Vagina (tissue), 2 donors: Measurements from ENCODE around the gene CNIH3.

Source experiments
- POLR2A ChIP-seq, 2 donors: fragments of 450-650 bp; IDR thresholded peaks; one replicate each; pipeline ENCODE4 v1.6.1; 2017; ENCODE audit warnings: antibody characterized with exemption in 2 of 2, mild to moderate bottlenecking in 2 of 2, moderate library complexity in 2 of 2
- POLR2AphosphoS5 ChIP-seq, 2 donors: sonication (generic); formaldehyde crosslinking; IDR thresholded peaks; one replicate each; pipeline ENCODE4 v1.9.0; 2017; ENCODE audit warnings: antibody characterized with exemption in 2 of 2, mild to moderate bottlenecking in 2 of 2, low read depth in 1 of 2; ENCODE audit not compliant: insufficient read depth in 1 of 2
- TF ChIP-seq, protein P1 (sequence below), 3 experiments: fragments of 450-650 bp in 2 of 3; fragments of 200-600 bp in 1 of 3; sonication (generic) in 1 of 3; IDR thresholded peaks; one replicate each; pipeline ENCODE4 v1.5.1; 2017 to 2019; ENCODE audit warnings: antibody characterized with exemption in 3 of 3, mild to moderate bottlenecking in 2 of 3, moderate library complexity in 2 of 3

GRCh38 chr1:224698015-224698451 lies 81.9 kb downstream of the CNIH3 start:
- TF ChIP-seq POLR2A (IDR thresholded peaks at IDR 0.05) (no peak), POLR2AphosphoS5 (IDR thresholded peaks at IDR 0.05; ENCODE audit: insufficient read depth in 1 of 2, low read depth in 1 of 2) (no peak)
- TF ChIP-seq, protein P1, sequence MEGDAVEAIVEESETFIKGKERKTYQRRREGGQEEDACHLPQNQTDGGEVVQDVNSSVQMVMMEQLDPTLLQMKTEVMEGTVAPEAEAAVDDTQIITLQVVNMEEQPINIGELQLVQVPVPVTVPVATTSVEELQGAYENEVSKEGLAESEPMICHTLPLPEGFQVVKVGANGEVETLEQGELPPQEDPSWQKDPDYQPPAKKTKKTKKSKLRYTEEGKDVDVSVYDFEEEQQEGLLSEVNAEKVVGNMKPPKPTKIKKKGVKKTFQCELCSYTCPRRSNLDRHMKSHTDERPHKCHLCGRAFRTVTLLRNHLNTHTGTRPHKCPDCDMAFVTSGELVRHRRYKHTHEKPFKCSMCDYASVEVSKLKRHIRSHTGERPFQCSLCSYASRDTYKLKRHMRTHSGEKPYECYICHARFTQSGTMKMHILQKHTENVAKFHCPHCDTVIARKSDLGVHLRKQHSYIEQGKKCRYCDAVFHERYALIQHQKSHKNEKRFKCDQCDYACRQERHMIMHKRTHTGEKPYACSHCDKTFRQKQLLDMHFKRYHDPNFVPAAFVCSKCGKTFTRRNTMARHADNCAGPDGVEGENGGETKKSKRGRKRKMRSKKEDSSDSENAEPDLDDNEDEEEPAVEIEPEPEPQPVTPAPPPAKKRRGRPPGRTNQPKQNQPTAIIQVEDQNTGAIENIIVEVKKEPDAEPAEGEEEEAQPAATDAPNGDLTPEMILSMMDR (IDR thresholded peaks at IDR 0.05) = no peak
